IMR-90 (cell line): ENCODE data around the gene AGTR1.

Experiments used
- CEBPB ChIP-seq: IDR thresholded peaks from 2 replicates; pipeline ENCODE4 v1.6.1; 2012; ENCODE audit warnings: low read depth, low read length, improper control_type of control experiment
- CTCF ChIP-seq: conservative IDR thresholded peaks from 2 replicates; pipeline ENCODE4 v1.5.1; 2012; ENCODE audit warnings: mild to moderate bottlenecking, low read depth, low read length, improper control_type of control experiment
- MAFK ChIP-seq: IDR thresholded peaks from 2 replicates; pipeline ENCODE4 v1.6.1; 2012; ENCODE audit warnings: low read depth, low read length, improper control_type of control experiment
- POLR2A ChIP-seq: IDR thresholded peaks from 2 replicates; pipeline ENCODE4 v1.6.1; 2012; ENCODE audit warnings: mild to moderate bottlenecking, low read depth, low read length
- RCOR1 ChIP-seq: IDR thresholded peaks from 2 replicates; pipeline ENCODE4 v1.6.1; 2012; ENCODE audit warnings: mild to moderate bottlenecking, low read length, improper control_type of control experiment; ENCODE audit not compliant: insufficient replicate concordance
- RFX5 ChIP-seq: IDR thresholded peaks from 2 replicates; pipeline ENCODE4 v1.8.0; 2012; ENCODE audit warnings: low read depth, mild to moderate bottlenecking, low read length, moderate library complexity

DNA sequence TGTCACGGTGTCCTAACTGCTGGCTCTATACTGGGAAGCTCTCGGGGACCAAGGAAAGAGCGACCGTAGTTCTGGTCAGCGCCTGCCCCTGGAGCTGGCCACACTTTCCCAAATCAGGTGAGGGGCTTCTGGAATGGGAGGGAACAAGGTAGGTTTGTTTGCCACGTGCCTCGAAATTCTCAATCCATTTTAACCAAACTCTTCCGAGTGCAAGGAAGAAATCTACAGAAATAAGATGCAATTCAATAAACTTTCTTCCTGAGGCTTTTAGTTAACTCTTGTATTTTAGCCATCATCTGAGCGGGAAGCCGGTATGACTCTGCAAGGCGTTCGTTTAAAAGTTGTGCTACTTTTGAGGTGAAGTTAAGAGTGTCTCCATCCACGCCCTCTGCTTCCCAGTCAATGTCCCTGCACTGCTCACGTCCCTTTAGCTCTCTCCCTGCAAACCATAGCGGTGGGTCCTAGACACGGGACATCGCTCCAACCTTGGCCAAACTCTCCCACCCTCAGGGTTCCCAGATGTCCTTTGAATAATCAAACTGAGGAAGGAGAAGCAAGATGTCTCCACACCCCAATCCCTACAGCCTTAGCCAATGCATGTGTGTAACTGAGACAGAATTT, 597 bp downstream of the AGTR1 start:
- TF ChIP-seq RCOR1 (no peak), MAFK (no peak), CTCF (no peak), RFX5 (no peak), POLR2A (no peak), CEBPB (no peak)
